Panc1 (cell line): ENCODE results near the gene GRAMD1A.

Experiments
- CTCF ChIP-seq: fragments of 450-650 bp; IDR thresholded peaks from 2 replicates; pipeline ENCODE4 v1.5.1; 2017; ENCODE audit warnings: mild to moderate bottlenecking
- POLR2AphosphoS5 ChIP-seq: IDR thresholded peaks from 2 replicates; pipeline ENCODE4 v1.6.1; 2012; ENCODE audit warnings: mild to moderate bottlenecking, low read depth, low read length, moderate library complexity

- TF ChIP-seq POLR2AphosphoS5 (no peak), CTCF (no peak)
These were observed 20.9 kb downstream of the GRAMD1A start for GRCh38 chr19:35021016-35021415.
